IPS DF 6.9 (cell line): ENCODE data around the gene ANKHD1.

Source experiments
- DNase-seq: peaks from one replicate; pipeline ENCODE4 v3.0.0-alpha.2; 2013; ENCODE audit warnings: low read depth, low spot score
- H3K27ac ChIP-seq: one replicate; pipeline ENCODE4 v1.5.1; 2013; ENCODE audit warnings: low read length, control low read depth
- H3K27me3 ChIP-seq: 2 replicates; pipeline ENCODE4 v1.6.1; 2013; ENCODE audit warnings: mild to moderate bottlenecking, low read length; ENCODE audit not compliant: control insufficient read depth, insufficient read depth
- H3K36me3 ChIP-seq: 2 replicates; pipeline ENCODE4 v1.6.1; 2013; ENCODE audit warnings: low read length; ENCODE audit not compliant: control insufficient read depth, insufficient read depth
- H3K4me1 ChIP-seq: 2 replicates; pipeline ENCODE4 v1.6.1; 2013; ENCODE audit warnings: low read length; ENCODE audit not compliant: control insufficient read depth, insufficient read depth
- H3K4me3 ChIP-seq: 2 replicates; pipeline ENCODE4 v1.5.1; 2013; ENCODE audit warnings: mild to moderate bottlenecking, low read length
- H3K9me3 ChIP-seq: 2 replicates; pipeline ENCODE4 v1.6.1; 2013; ENCODE audit warnings: low read length, inconsistent platforms; ENCODE audit not compliant: control insufficient read depth, insufficient read depth
- WGBS: extraction: QIAGEN DNeasy Blood & Tissue Kit; methylation state at CpG from one replicate; pipeline ENCODE4 v1.1.7; 2013; ENCODE audit warnings: mixed read lengths, missing lambda C conversion rate; ENCODE audit not compliant: insufficient read length, insufficient coverage; 5-methylcytosine and 5-hydroxymethylcytosine counted together

ANKHD1 gene

GRCh38 chr5:140401362-140402257 lies at the start of gene ANKHD1:
Gene ANKHD1 (plus strand): TSS chr5:140401833. CDS start chr5:140401968, 135 bp downstream.
- peak; percentile 100 for DNase-seq

GRCh38 chr5:140355546-140355945 lies 46.1 kb upstream of the ANKHD1 start:
- H3K4me3 ChIP-seq, result no peak overlapping the region
- DNase-seq, result no peak
- no peaks in the 10 kb centered on the region for H3K27me3 ChIP-seq
- H3K4me1 ChIP-seq, result 0 out of 2 replicates have a peak, but pooled peaks cover 4% of the 10 kb centered on the region
- H3K9me3 ChIP-seq, result no peaks in the 10 kb centered on the region
- WGBS, result no CpG with 5 or more reads among the region's 7 CpGs
- H3K36me3 ChIP-seq, result no peaks in the 10 kb centered on the region
- H3K27ac ChIP-seq, result no peak overlapping the region

More at GRCh38 chr5:140401362-140402257, at the start of gene ANKHD1:
- no peak within 1 kb of the TSS for H3K27ac ChIP-seq
- peak within 1 kb of the TSS; percentile 86 for H3K4me3 ChIP-seq
- no peaks in the 10 kb centered on the region for H3K27me3 ChIP-seq
- H3K36me3 ChIP-seq, result no peaks in the 10 kb centered on the region
- WGBS, result no CpG with 5 or more reads among the region's 83 CpGs
- no peaks in the 10 kb centered on the region for H3K9me3 ChIP-seq
- H3K4me1 ChIP-seq, result no peaks in the 10 kb centered on the region

GRCh38 chr5:140356853-140357725 lies 44.5 kb upstream of the ANKHD1 start:
- WGBS, result no CpG with 5 or more reads among the region's 10 CpGs
- Histone ChIP-seq H3K9me3 (no peaks in the 10 kb centered on the region), H3K27me3 (no peaks in the 10 kb centered on the region), H3K4me3 (no peak overlapping the region), H3K27ac (no peak overlapping the region), H3K36me3 (no peaks in the 10 kb centered on the region), H3K4me1 (0 out of 2 replicates have a peak, but pooled peaks cover 4% of the 10 kb centered on the region)
- DNase-seq, result no peak

- DNase-seq, result peak; percentile 77
- Histone ChIP-seq H3K27ac (no peak overlapping the region), H3K4me3 (no peak overlapping the region), H3K27me3 (no peaks in the 10 kb centered on the region), H3K36me3 (no peaks in the 10 kb centered on the region), H3K9me3 (no peaks in the 10 kb centered on the region), H3K4me1 (0 out of 2 replicates have a peak, but pooled peaks cover 4% of the 10 kb centered on the region)
- no CpG with 5 or more reads among the region's 18 CpGs for WGBS
Observed at GRCh38 chr5:140357726-140358093, 43.9 kb upstream of the ANKHD1 start.

GRCh38 chr5:140358738-140359310 lies 42.8 kb upstream of the ANKHD1 start:
- H3K4me3 ChIP-seq, result no peak overlapping the region
- H3K36me3 ChIP-seq, result no peaks in the 10 kb centered on the region
- H3K27me3 ChIP-seq, result no peaks in the 10 kb centered on the region
- WGBS, result no CpG with 5 or more reads among the region's 4 CpGs
- peak; percentile 35 for DNase-seq
- no peak overlapping the region for H3K27ac ChIP-seq
- no peaks in the 10 kb centered on the region for H3K9me3 ChIP-seq
- peaks cover 6% of the 10 kb centered on the region for H3K4me1 ChIP-seq

- DNase-seq, result no peak
- no peaks in the 10 kb centered on the region for H3K9me3 ChIP-seq
- H3K27me3 ChIP-seq, result no peaks in the 10 kb centered on the region
- H3K36me3 ChIP-seq, result no peaks in the 10 kb centered on the region
- no peak within 1 kb of the TSS for H3K4me3 ChIP-seq
- H3K27ac ChIP-seq, result no peak within 1 kb of the TSS
- WGBS, result no CpG with 5 or more reads among the region's 2 CpGs
- H3K4me1 ChIP-seq, result peaks cover 6% of the 10 kb centered on the region
Observed at GRCh38 chr5:140360101-140360500, 41.5 kb upstream of the ANKHD1 start, which contains the start of gene SLC4A9. Gene SLC4A9 (plus strand): TSS chr5:140360194. CDS start chr5:140360237, 43 bp downstream.

- Histone ChIP-seq H3K4me1 (peaks cover 6% of the 10 kb centered on the region), H3K36me3 (no peaks in the 10 kb centered on the region), H3K27me3 (no peaks in the 10 kb centered on the region), H3K27ac (no peak overlapping the region), H3K9me3 (no peaks in the 10 kb centered on the region), H3K4me3 (no peak overlapping the region)
- no CpG with 5 or more reads among the region's 7 CpGs for WGBS
- no peak for DNase-seq
Observed at GRCh38 chr5:140360681-140361479, 40.8 kb upstream of the ANKHD1 start.

- no peak overlapping the region for H3K4me3 ChIP-seq
- DNase-seq, result no peak
- H3K27ac ChIP-seq, result no peak overlapping the region
- no CpG with 5 or more reads among the region's 2 CpGs for WGBS
- H3K9me3 ChIP-seq, result no peaks in the 10 kb centered on the region
- H3K36me3 ChIP-seq, result no peaks in the 10 kb centered on the region
- H3K27me3 ChIP-seq, result no peaks in the 10 kb centered on the region
- peaks cover 6% of the 10 kb centered on the region for H3K4me1 ChIP-seq
Observed at GRCh38 chr5:140361901-140362300, 39.7 kb upstream of the ANKHD1 start.

- Histone ChIP-seq H3K4me3 (no peak overlapping the region), H3K36me3 (no peaks in the 10 kb centered on the region), H3K9me3 (no peaks in the 10 kb centered on the region), H3K27ac (no peak overlapping the region), H3K27me3 (no peaks in the 10 kb centered on the region), H3K4me1 (peaks cover 6% of the 10 kb centered on the region)
- no peak for DNase-seq
- WGBS, result no CpG with 5 or more reads among the region's 8 CpGs
Observed at GRCh38 chr5:140362311-140362710, 39.3 kb upstream of the ANKHD1 start.
